ENCODE measurements around the gene METAP1. TPM values are rescaled to one million over a fixed set of nuclear protein-coding genes. Genes with fewer than 3 reads are reported as not detected.

The METAP1 gene
- polyA plus RNA-seq, 1 experiment = 74.0 TPM

DNA sequence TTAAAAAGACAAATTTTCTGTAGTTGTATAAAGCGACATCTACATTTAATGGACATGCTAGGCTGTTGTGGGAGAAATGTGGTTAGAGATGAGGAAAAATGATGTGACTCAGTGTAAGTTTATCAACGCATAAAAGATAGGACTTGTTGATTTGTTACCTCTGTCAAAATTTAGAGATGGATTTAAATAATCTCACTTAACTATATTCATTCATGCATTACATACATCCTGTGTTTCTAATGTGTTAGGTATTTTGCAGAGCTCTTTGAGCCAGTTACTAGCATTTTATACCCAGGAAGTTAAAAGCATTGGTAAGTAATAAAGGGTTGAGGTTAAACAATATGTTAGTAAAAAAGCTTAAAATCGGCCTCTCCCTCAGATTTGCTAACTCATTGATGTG lies 34.3 kb downstream of the METAP1 start:
- no peak for TF ChIP-seq CTCF (IDR thresholded peaks at IDR 0.05; ENCODE audit: low read depth, low read length)
- Histone ChIP-seq H3K4me3 (ENCODE audit: low read depth, low read length) (no peak overlapping the region), H3K27me3 (ENCODE audit: control insufficient read depth, insufficient read depth, low read length) (no peaks in the 10 kb centered on the region), H3K27ac (ENCODE audit: low read depth, low read length) (no peak overlapping the region), H3K9me3 (ENCODE audit: control insufficient read depth, insufficient read depth, low read length) (no peaks in the 10 kb centered on the region)
- CTCF ChIA-PET = interaction anchor here (1.5 to 2.6 kb wide), 2 partner anchors 27 to 34 kb away, joined by 6 to 15 read pairs; partner anchors contain the start of gene METAP1
- no peak for DNase-seq (ENCODE audit: low read depth, low spot score)
- POLR2A ChIA-PET = no interaction called here

DNA sequence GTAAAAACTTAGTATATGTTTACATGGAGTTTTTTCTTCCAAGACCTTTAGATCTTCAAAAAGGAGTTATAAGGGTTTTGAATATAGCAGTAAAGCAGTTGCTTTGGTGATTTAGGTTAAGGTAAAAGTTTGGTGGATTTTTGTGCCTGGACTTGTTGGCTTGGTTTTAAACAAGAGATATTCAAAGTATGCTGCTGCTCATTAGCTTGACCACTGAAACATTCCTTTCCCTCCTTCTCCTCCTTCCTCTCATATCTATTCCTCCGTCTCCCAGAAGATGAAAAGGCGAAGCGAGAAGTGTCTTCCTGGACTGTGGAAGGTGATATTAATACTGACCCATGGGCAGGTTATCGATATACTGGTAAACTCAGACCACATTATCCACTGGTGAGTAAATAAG lies 38.4 kb downstream of the METAP1 start:
- Histone ChIP-seq H3K9me3 (ENCODE audit: control insufficient read depth, insufficient read depth, low read length) (no peaks in the 10 kb centered on the region), H3K27ac (ENCODE audit: low read depth, low read length) (no peak overlapping the region), H3K27me3 (ENCODE audit: control insufficient read depth, insufficient read depth, low read length) (no peaks in the 10 kb centered on the region), H3K4me3 (ENCODE audit: low read depth, low read length) (no peak overlapping the region)
- POLR2A ChIA-PET = interaction anchor here (0.5 kb wide), 1 partner anchor 26 kb away, joined by 3 read pairs; no protein-coding TSS in a partner anchor
- no peak for DNase-seq (ENCODE audit: low read depth, low spot score)
- no peak for TF ChIP-seq CTCF (IDR thresholded peaks at IDR 0.05; ENCODE audit: low read depth, low read length)
- CTCF ChIA-PET = interaction anchor here (3.1 kb wide), 1 partner anchor 22 kb away, joined by 9 read pairs; no protein-coding TSS in a partner anchor

GRCh38 chr4:99038213-99038612 lies 42.7 kb downstream of the METAP1 start:
- Histone ChIP-seq H3K27ac (ENCODE audit: low read depth, low read length) (no peak overlapping the region), H3K9me3 (ENCODE audit: control insufficient read depth, insufficient read depth, low read length) (no peaks in the 10 kb centered on the region), H3K27me3 (ENCODE audit: control insufficient read depth, insufficient read depth, low read length) (no peaks in the 10 kb centered on the region), H3K4me3 (ENCODE audit: low read depth, low read length) (no peak overlapping the region)
- ChIA-PET CTCF (interaction anchor here (1.5 to 2.0 kb wide), 2 partner anchors 17 to 43 kb away, joined by 3 to 9 read pairs; partner anchors contain the start of gene METAP1), POLR2A (no interaction called here)
- no peak for TF ChIP-seq CTCF (IDR thresholded peaks at IDR 0.05; ENCODE audit: low read depth, low read length)
- no peak for DNase-seq (ENCODE audit: low read depth, low spot score)

GRCh38 chr4:99043346-99043745 lies 47.8 kb downstream of the METAP1 start:
- no peak for TF ChIP-seq CTCF (IDR thresholded peaks at IDR 0.05; ENCODE audit: low read depth, low read length)
- no peak overlapping the region for H3K27ac ChIP-seq (ENCODE audit: low read depth, low read length)
- ChIA-PET CTCF (interaction anchor here (1.1 kb wide), 1 partner anchor 13 kb away, joined by 10 read pairs; no protein-coding TSS in a partner anchor), POLR2A (interaction anchor here (1.0 kb wide), 1 partner anchor 11 kb away, joined by 3 read pairs; no protein-coding TSS in a partner anchor)
- DNase-seq (ENCODE audit: low read depth, low spot score) = no peak
- no peak overlapping the region for H3K4me3 ChIP-seq (ENCODE audit: low read depth, low read length)
- no peaks in the 10 kb centered on the region for H3K27me3 ChIP-seq (ENCODE audit: control insufficient read depth, insufficient read depth, low read length)
- no peaks in the 10 kb centered on the region for H3K9me3 ChIP-seq (ENCODE audit: control insufficient read depth, insufficient read depth, low read length)

DNA sequence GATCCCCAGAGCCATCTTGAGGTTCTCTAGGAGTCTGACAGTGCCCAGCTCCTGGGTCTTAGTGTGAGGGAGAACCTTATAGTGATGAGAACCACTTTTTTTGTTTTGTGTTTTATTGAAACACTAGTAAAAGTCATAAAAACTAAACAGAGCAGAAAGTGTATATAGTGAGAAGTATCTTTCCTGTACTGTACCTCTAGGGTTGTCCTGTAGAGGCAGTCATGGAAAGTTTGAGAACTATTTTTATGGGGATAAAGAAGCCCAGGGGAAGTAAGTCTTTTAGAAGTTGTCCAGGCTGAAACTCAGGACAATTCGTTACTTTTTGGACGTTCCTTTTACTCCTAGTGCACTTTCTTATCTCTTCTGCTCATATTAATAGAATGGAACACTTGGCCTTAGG lies 52.2 kb downstream of the METAP1 start:
- no peak overlapping the region for H3K4me3 ChIP-seq (ENCODE audit: low read depth, low read length)
- no peak overlapping the region for H3K27ac ChIP-seq (ENCODE audit: low read depth, low read length)
- no peaks in the 10 kb centered on the region for H3K27me3 ChIP-seq (ENCODE audit: control insufficient read depth, insufficient read depth, low read length)
- ChIA-PET CTCF (interaction anchor here (2.3 kb wide), 1 partner anchor 8 kb away, joined by 39 read pairs; no protein-coding TSS in a partner anchor), POLR2A (interaction anchor here (0.6 kb wide), 1 partner anchor 200 kb away, joined by 5 read pairs; no protein-coding TSS in a partner anchor)
- DNase-seq (ENCODE audit: low read depth, low spot score) = no peak
- no peaks in the 10 kb centered on the region for H3K9me3 ChIP-seq (ENCODE audit: control insufficient read depth, insufficient read depth, low read length)
- no peak for TF ChIP-seq CTCF (IDR thresholded peaks at IDR 0.05; ENCODE audit: low read depth, low read length)

All from AG04450 (cell line).